LoVo (cell line): ENCODE measurements around the gene JMJD1C.

Experiments used
- DNase-seq: peaks from one replicate; pipeline ENCODE4 v3.0.0-alpha.2; 2016; ENCODE audit warnings: low spot score

Gene JMJD1C

DNA sequence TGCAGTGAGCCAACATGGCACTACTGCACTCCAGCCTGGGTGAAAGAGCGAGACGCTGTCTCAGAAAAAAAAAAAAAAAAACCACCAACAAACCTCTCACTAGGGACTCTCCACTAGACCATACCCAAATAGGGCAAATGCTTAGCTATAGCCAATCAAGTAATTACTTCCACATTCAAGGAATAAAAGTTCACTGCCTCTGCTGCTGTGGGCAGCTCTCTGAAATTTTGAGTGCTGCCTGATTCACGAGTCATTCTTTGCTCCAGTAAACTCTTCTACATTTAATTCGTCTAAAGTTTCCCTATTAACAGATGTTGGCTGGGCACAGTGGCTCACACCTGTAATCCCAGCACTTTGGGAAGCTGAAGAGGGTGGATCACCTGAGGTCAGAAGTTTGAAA is 337.3 kb downstream of the JMJD1C start:
- no peak for DNase-seq

DNA sequence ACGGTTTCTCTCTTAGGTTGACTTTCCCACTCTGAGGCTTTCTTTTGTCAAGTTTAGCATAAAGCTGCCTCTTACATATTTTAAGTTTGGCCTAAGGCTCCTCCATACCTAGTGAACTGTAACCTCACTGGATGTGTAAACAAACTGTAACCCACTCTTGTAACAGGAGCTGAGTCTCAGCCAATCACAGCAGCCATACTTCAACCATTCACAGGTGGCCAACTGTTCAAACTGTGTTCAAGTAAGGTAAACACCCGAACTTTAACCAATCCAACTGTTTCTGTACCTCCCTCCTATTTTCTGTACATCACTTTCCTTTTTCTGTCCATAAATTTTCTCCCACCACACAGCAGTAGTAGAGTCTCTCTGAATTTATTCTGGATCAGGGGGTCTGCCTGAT is 340.3 kb downstream of the JMJD1C start:
- no peak for DNase-seq

DNA sequence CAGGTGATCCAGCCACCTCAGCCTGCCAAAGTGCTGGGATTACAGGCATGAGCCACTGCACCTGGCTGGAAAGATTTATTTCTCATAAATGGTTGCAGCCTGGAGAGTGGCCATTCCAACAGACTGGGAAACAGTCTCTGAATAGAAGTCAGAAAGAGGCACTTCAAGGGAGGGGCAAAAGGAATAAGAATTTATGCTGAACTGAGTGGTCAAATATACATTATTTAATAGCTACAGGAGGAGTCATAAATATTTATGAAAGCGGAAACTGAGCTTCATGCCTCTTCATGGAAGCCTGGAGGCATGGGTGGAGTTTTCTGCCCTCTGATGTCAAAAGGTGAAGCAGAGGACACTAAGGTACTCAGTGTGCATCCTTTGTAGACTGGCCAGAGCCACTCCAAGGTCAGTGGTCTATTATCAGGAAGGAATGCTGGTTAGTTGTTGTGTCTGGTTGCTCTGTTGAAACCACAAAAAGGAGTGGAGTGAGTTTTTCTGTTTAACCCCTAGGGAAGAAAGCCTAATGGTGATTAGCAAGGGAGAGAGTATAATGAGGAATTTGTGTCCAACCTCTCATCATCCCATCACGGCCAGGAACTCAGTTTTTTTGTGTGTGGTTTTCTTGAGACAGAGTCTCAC is 341.9 kb downstream of the JMJD1C start:
- DNase-seq: no peak

DNA sequence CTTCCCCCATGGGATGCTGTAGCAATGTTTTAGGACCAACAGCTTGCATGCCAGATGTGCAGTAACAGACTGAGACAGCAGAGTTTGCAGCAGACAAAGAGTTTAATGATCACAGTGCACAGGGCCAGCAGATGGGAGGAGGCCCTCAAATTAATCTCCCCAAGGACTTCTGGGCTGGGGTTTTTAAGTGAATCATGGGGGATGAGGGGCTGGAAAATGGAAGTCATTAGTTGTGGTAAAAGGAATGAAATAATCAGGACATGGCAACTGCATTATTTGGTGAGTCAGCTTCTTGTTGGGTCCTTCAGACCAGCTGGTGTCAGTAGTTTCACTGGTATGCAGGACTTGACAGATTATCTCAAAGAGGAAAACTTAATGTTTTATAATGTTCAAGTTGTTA is 345.2 kb downstream of the JMJD1C start:
- no peak for DNase-seq

DNA sequence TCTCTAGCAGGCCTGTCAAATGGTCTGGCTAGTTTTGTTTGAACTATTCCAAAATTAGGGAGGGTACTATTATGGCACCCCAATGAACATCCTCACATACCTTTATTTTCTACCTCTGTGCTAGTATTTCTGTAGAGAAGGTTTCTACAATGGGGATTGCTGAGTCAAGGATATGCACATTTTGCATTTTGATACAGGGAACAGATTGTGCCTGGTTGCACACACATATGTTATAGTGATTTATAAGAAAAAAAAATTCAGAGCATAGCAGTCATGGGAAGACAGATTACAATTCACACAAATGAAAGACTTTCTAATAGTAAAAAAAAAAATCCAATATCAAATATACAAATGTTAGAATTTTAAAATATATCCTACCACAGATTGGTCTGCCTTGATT is 346.7 kb downstream of the JMJD1C start:
- DNase-seq: no peak
